GM12878 (cell line): ENCODE data around the gene GMDS. TPM values are rescaled to one million over a fixed set of nuclear protein-coding genes. Genes with fewer than 3 reads are reported as not detected.

ENCODE experiments used
- ATAC-seq: fragments of 200-7000 bp; cut with Tn5 transposase; 3 replicates; pipeline ENCODE4 v1.9.1; 2020; ENCODE audit warnings: mild to moderate bottlenecking, moderate library complexity
- BruUV-seq: library from RNA; stranded (reverse); fragments of 400-500 nt; replicated peaks from 2 replicates; lab custom pipeline; 2021; lab: Mats Ljungman, UMichigan
- CTCF ChIA-PET: fragments of 300-600 bp; sonication (Branson Sonifier 250); formaldehyde crosslinking; extraction: SDS; loops from one replicate; lab custom pipeline; 2021; ENCODE audit warnings: inconsistent platforms; lab: Yijun Ruan, JAX
- POLR2A ChIA-PET: fragments of 350-600 bp; formaldehyde crosslinking; extraction: SDS; loops from one replicate; lab custom pipeline; 2021; ENCODE audit warnings: inconsistent platforms; lab: Charles Lee
- RAD21 ChIA-PET: fragments of 300-600 bp; sonication (Branson Sonifier 250); formaldehyde crosslinking; loops from one replicate; lab custom pipeline; 2023; ENCODE audit warnings: antibody characterized with exemption; ENCODE audit not compliant: unreplicated experiment; lab: Charles Lee
- SMC1A ChIA-PET: fragments of 300-600 bp; sonication (Branson Sonifier 250); formaldehyde crosslinking; loops from one replicate; lab custom pipeline; 2023; ENCODE audit not compliant: unreplicated experiment, uncharacterized antibody; lab: Charles Lee
- DNase-seq: peaks from one replicate; pipeline ENCODE4 v3.0.0-alpha.2; 2011; ENCODE audit warnings: low read depth, low spot score
- FAIRE-seq: peaks from 3 replicates; lab custom pipeline; 2011; peaks lifted over from hg19 to GRCh38; lab: Jason Lieb, UNC
- H2AFZ ChIP-seq: 2 replicates; pipeline ENCODE4 v1.6.0; 2011; ENCODE audit warnings: low read depth, low read length, control low read depth; ENCODE audit not compliant: control insufficient read depth
- H3K27ac ChIP-seq: 2 replicates; pipeline ENCODE4 v1.5.1; 2011; ENCODE audit warnings: control low read depth; ENCODE audit not compliant: control insufficient read depth, insufficient read depth
- H3K27me3 ChIP-seq, 2 experiments: replicated peaks in 1 of 2; 2 replicates each; pipeline versions ENCODE4 v1.6.0 to v1.6.1; 2011; ENCODE audit warnings: low read length in 1 of 2; ENCODE audit not compliant: control insufficient read depth in 2 of 2, insufficient read depth in 2 of 2
- H3K36me3 ChIP-seq, 2 experiments: 2 replicates each; pipeline ENCODE4 v1.5.1; 2011; ENCODE audit warnings: low read length in 1 of 2; ENCODE audit not compliant: control insufficient read depth in 2 of 2, insufficient read depth in 2 of 2
- H3K4me1 ChIP-seq: 2 replicates; pipeline ENCODE4 v1.6.1; 2011; ENCODE audit warnings: mild to moderate bottlenecking, low read length, moderate library complexity, mixed read lengths; ENCODE audit not compliant: control insufficient read depth, insufficient read depth
- H3K4me2 ChIP-seq: 2 replicates; pipeline ENCODE4 v1.6.0; 2011; ENCODE audit warnings: control low read depth; ENCODE audit not compliant: control insufficient read depth, insufficient read depth
- H3K4me3 ChIP-seq: fragments of 200-600 bp; sonication (generic); 2 replicates; pipeline ENCODE4 v1.5.1; 2016
- H3K79me2 ChIP-seq: 2 replicates; pipeline ENCODE4 v1.6.0; 2011; ENCODE audit warnings: low read length; ENCODE audit not compliant: control insufficient read depth, insufficient read depth
- H3K9ac ChIP-seq: 2 replicates; pipeline ENCODE4 v1.8.0; 2011; ENCODE audit warnings: low read length, control low read depth, mixed read lengths; ENCODE audit not compliant: control insufficient read depth, insufficient read depth
- H3K9me3 ChIP-seq: replicated peaks from 3 replicates; pipeline ENCODE4 v1.5.1; 2011; ENCODE audit warnings: mild to moderate bottlenecking, low read length; ENCODE audit not compliant: control insufficient read depth, insufficient read depth
- H4K20me1 ChIP-seq: 2 replicates; pipeline ENCODE4 v1.6.0; 2011; ENCODE audit not compliant: control insufficient read depth, insufficient read depth
- ATF3 ChIP-seq: IDR thresholded peaks from 2 replicates; pipeline ENCODE4 v1.6.1; 2011; ENCODE audit warnings: low read depth, mild to moderate bottlenecking, low read length, moderate library complexity, borderline replicate concordance; ENCODE audit errors: extremely low read depth
- BRCA1 ChIP-seq: IDR thresholded peaks from 2 replicates; pipeline ENCODE4 v1.6.1; 2011; ENCODE audit warnings: low read depth, low read length, improper control_type of control experiment
- E4F1 ChIP-seq: fragments of 450-650 bp; IDR thresholded peaks from 2 replicates; pipeline ENCODE4 v1.6.1; 2018; ENCODE audit warnings: borderline replicate concordance, mild to moderate bottlenecking; ENCODE audit not compliant: partially characterized antibody
- GABPA ChIP-seq: IDR thresholded peaks from 2 replicates; pipeline ENCODE4 v1.6.1; 2014; ENCODE audit warnings: antibody characterized with exemption, low read depth, mild to moderate bottlenecking, inconsistent platforms
- NFYB ChIP-seq: IDR thresholded peaks from 2 replicates; pipeline ENCODE4 v1.6.1; 2011; ENCODE audit warnings: low read depth, mild to moderate bottlenecking, low read length, improper control_type of control experiment, moderate library complexity; ENCODE audit not compliant: insufficient read depth
- POLR2AphosphoS2 ChIP-seq: IDR thresholded peaks from 2 replicates; pipeline ENCODE4 v1.6.1; 2011; ENCODE audit warnings: low read depth, mild to moderate bottlenecking, low read length, improper control_type of control experiment, moderate library complexity
- RBBP5 ChIP-seq: fragments of 200-600 bp; sonication (generic); conservative IDR thresholded peaks from 2 replicates; pipeline ENCODE4 v1.6.1; 2016
- SREBF2 ChIP-seq: IDR thresholded peaks from 2 replicates; pipeline ENCODE4 v1.6.1; 2012; ENCODE audit warnings: mild to moderate bottlenecking, low read length
- TCF3 ChIP-seq: IDR thresholded peaks from 2 replicates; pipeline ENCODE4 v1.6.1; 2012; ENCODE audit warnings: low read depth, mild to moderate bottlenecking, low read length, borderline replicate concordance; ENCODE audit not compliant: insufficient read depth
- TCF7 ChIP-seq: IDR thresholded peaks from 2 replicates; pipeline ENCODE4 v1.6.1; 2014; ENCODE audit warnings: antibody characterized with exemption, borderline replicate concordance
- ZNF207 ChIP-seq: fragments of 450-650 bp; IDR thresholded peaks from 2 replicates; pipeline ENCODE4 v1.6.1; 2014; ENCODE audit warnings: antibody characterized with exemption, mild to moderate bottlenecking, borderline replicate concordance
- ZNF274 ChIP-seq: IDR thresholded peaks from one replicate; pipeline ENCODE4 v1.8.0; 2011; ENCODE audit not compliant: insufficient read length, insufficient read depth
- WGBS: methylation state at CpG from one replicate; pipeline ENCODE4 v1.1.6; 2016; ENCODE audit warnings: low lambda C conversion rate; ENCODE audit not compliant: insufficient replicate concordance, insufficient coverage; ENCODE audit errors: missing lambda C conversion rate; 5-methylcytosine and 5-hydroxymethylcytosine counted together
- in situ Hi-C: fragments of 300-500 bp; cut with MboI; formaldehyde crosslinking; loops from 9 replicates; pipeline ENCODE4 v1.14.3; 2018; ENCODE audit warnings: mixed read lengths
- intact Hi-C: fragments of 100-400 bp; cut with micrococcal nuclease; formaldehyde crosslinking; loops from one replicate; pipeline ENCODE4 v1.14.2; 2022; ENCODE audit not compliant: unreplicated experiment
- polyA plus RNA-seq, 11 experiments: library from polyadenylated mRNA; depleted of rRNA in 4 of 11; unstranded in 6 of 11; stranded (reverse) in 5 of 11; fragments of >200 nt; fragmentation: Nextera tagmentation in 4 of 11; fragmentation: Illumina TruSeq in 1 of 11; extraction: Ambion mirVana in 4 of 11; extraction: Trizol in 1 of 11; gene quantifications; 1 replicate in 1 of 11; 2 replicates in 10 of 11; pipeline versions ENCODE4 v1.2.1 to v1.2.3, GENCODE V29; 2011 to 2016; ENCODE audit warnings: inconsistent platforms in 2 of 11, missing spikeins in 2 of 11, low read depth in 1 of 11
- total RNA-seq, 4 experiments: library from RNA; depleted of rRNA in 3 of 4; stranded (reverse); fragments of >200 nt in 3 of 4; fragmentation: Illumina TruSeq in 1 of 4; extraction: Trizol in 1 of 4; gene quantifications; 2 replicates each; pipeline versions ENCODE4 v1.2.1 to v1.2.3, GENCODE V29; 2013 to 2021

GMDS gene
- total and polyA plus RNA-seq, 10 of the 15 experiments (the other 5 are each of a cell fraction or from before 2014, with no cell fraction given), result 0.61 to 53.8 (median 29.3) TPM

- Histone ChIP-seq H3K27me3 (no peaks in the 10 kb centered on the region), H3K9ac (no peak overlapping the region), H3K4me3 (no peak overlapping the region), H3K4me1 (no peaks in the 10 kb centered on the region), H2AFZ (no peak overlapping the region), H3K9me3 (no peaks in the 10 kb centered on the region), H3K36me3 (no peaks in the 10 kb centered on the region), H3K79me2 (no peaks in the 10 kb centered on the region), H3K4me2 (no peak overlapping the region), H3K27ac (no peak overlapping the region), H4K20me1 (no peaks in the 10 kb centered on the region)
- in situ Hi-C loops, result no loop called here
- no peak for TF ChIP-seq BRCA1
- no peak for TF ChIP-seq ZNF274
- TF ChIP-seq NFYB, result no peak
- no peak for TF ChIP-seq SREBF2
- no peak for TF ChIP-seq E4F1
- TF ChIP-seq TCF3, result no peak
- no peak for TF ChIP-seq TCF7
- TF ChIP-seq GABPA, result no peak
- no peak for TF ChIP-seq RBBP5
- TF ChIP-seq ZNF207, result no peak
- no peak for TF ChIP-seq POLR2AphosphoS2
- no peak for TF ChIP-seq ATF3
- ATAC-seq, result no peak
- ChIA-PET CTCF (no interaction called here), RAD21 (no interaction called here), POLR2A (no interaction called here), SMC1A (interaction anchor here (0.5 kb wide), 1 partner anchor 202 kb away, joined by 4 read pairs; no protein-coding TSS in a partner anchor)
- intact Hi-C loops, result no loop called here
- no peak for DNase-seq
- BruUV-seq, result no TSS peak
- FAIRE-seq, result no peak
- WGBS, result 48% methylated on average over 2 of the region's 2 CpGs
Observed at GRCh38 chr6:2000962-2001361, 244.4 kb downstream of the GMDS start.
